ENCODE measurements around the gene MATN1.

GRCh38 chr1:30731806-30732276 is 8.5 kb upstream of the MATN1 start:
- TF ChIP-seq, protein P1, sequence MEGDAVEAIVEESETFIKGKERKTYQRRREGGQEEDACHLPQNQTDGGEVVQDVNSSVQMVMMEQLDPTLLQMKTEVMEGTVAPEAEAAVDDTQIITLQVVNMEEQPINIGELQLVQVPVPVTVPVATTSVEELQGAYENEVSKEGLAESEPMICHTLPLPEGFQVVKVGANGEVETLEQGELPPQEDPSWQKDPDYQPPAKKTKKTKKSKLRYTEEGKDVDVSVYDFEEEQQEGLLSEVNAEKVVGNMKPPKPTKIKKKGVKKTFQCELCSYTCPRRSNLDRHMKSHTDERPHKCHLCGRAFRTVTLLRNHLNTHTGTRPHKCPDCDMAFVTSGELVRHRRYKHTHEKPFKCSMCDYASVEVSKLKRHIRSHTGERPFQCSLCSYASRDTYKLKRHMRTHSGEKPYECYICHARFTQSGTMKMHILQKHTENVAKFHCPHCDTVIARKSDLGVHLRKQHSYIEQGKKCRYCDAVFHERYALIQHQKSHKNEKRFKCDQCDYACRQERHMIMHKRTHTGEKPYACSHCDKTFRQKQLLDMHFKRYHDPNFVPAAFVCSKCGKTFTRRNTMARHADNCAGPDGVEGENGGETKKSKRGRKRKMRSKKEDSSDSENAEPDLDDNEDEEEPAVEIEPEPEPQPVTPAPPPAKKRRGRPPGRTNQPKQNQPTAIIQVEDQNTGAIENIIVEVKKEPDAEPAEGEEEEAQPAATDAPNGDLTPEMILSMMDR (IDR thresholded peaks at IDR 0.05; ENCODE audit: low read depth, low read length, missing input control) = no peak
- no peak for TF ChIP-seq SP1 (IDR thresholded peaks at IDR 0.05)
- TF ChIP-seq GABPA (IDR thresholded peaks at IDR 0.05 in 1 of 2, conservative IDR thresholded peaks at IDR 0.05 in 1 of 2) = no peak
- no peak for TF ChIP-seq TAF1 (conservative IDR thresholded peaks at IDR 0.05)
- TF ChIP-seq YY1 (IDR thresholded peaks at IDR 0.05) = no peak
- TF ChIP-seq, protein P2, sequence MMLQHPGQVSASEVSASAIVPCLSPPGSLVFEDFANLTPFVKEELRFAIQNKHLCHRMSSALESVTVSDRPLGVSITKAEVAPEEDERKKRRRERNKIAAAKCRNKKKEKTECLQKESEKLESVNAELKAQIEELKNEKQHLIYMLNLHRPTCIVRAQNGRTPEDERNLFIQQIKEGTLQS (IDR thresholded peaks at IDR 0.05) = no peak
- TF ChIP-seq, protein P3, sequence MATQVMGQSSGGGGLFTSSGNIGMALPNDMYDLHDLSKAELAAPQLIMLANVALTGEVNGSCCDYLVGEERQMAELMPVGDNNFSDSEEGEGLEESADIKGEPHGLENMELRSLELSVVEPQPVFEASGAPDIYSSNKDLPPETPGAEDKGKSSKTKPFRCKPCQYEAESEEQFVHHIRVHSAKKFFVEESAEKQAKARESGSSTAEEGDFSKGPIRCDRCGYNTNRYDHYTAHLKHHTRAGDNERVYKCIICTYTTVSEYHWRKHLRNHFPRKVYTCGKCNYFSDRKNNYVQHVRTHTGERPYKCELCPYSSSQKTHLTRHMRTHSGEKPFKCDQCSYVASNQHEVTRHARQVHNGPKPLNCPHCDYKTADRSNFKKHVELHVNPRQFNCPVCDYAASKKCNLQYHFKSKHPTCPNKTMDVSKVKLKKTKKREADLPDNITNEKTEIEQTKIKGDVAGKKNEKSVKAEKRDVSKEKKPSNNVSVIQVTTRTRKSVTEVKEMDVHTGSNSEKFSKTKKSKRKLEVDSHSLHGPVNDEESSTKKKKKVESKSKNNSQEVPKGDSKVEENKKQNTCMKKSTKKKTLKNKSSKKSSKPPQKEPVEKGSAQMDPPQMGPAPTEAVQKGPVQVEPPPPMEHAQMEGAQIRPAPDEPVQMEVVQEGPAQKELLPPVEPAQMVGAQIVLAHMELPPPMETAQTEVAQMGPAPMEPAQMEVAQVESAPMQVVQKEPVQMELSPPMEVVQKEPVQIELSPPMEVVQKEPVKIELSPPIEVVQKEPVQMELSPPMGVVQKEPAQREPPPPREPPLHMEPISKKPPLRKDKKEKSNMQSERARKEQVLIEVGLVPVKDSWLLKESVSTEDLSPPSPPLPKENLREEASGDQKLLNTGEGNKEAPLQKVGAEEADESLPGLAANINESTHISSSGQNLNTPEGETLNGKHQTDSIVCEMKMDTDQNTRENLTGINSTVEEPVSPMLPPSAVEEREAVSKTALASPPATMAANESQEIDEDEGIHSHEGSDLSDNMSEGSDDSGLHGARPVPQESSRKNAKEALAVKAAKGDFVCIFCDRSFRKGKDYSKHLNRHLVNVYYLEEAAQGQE (IDR thresholded peaks at IDR 0.05) = no peak
